Adrenal gland (tissue), 5 donors: ENCODE results near the gene RPS6KA2.

ENCODE experiments used
- POLR2A ChIP-seq, 2 donors: fragments of 450-650 bp; IDR thresholded peaks; one replicate each; pipeline ENCODE4 v1.6.1; 2017; ENCODE audit warnings: antibody characterized with exemption in 2 of 2, mild to moderate bottlenecking in 2 of 2, moderate library complexity in 1 of 2
- TF ChIP-seq, protein P1 (sequence below), 6 experiments: fragments of 450-650 bp in 4 of 6; fragments of 200-600 bp in 2 of 6; sonication (generic) in 1 of 6; IDR thresholded peaks; 1 replicate in 5 of 6; 2 replicates in 1 of 6; pipeline versions ENCODE4 v1.5.1 to v1.8.0; 2016 to 2021; ENCODE audit warnings: antibody characterized with exemption in 6 of 6, mild to moderate bottlenecking in 2 of 6, moderate library complexity in 1 of 6
- donor health status: DM: no; HTN: no; CAD: no.

DNA sequence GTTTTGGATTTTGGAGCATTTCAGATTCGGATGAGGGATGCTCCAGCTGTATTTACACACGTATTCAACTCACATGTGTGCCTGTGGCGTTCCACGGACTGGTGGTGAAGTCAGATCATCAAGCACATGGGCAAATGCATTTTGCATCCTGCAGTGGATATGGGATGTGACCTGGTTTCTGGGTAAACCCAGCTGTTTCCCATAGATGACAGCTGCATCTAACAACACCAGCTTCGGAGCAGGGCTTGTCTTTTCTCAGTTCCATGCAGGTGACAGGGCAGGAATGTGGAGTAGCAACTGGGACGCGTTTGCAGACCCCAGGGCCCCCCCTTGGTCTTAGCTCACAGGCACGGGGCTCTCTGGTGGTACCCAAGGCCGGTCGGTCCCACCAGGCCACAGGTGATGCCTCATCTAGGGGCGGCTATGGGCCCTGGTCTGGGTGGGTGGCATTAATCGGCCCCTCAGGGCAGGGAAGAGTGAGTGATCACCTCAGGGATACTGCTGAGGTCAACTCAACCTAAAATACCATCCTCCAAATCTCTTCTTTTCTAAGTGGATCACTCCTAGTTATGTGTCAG lies 123.8 kb downstream of the RPS6KA2 start:
- TF ChIP-seq, protein P1, sequence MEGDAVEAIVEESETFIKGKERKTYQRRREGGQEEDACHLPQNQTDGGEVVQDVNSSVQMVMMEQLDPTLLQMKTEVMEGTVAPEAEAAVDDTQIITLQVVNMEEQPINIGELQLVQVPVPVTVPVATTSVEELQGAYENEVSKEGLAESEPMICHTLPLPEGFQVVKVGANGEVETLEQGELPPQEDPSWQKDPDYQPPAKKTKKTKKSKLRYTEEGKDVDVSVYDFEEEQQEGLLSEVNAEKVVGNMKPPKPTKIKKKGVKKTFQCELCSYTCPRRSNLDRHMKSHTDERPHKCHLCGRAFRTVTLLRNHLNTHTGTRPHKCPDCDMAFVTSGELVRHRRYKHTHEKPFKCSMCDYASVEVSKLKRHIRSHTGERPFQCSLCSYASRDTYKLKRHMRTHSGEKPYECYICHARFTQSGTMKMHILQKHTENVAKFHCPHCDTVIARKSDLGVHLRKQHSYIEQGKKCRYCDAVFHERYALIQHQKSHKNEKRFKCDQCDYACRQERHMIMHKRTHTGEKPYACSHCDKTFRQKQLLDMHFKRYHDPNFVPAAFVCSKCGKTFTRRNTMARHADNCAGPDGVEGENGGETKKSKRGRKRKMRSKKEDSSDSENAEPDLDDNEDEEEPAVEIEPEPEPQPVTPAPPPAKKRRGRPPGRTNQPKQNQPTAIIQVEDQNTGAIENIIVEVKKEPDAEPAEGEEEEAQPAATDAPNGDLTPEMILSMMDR (IDR thresholded peaks at IDR 0.05) = no peak
- TF ChIP-seq POLR2A (IDR thresholded peaks at IDR 0.05) = no peak
